Measurements from ENCODE around the gene GALNT2. TPM values are rescaled to one million over a fixed set of nuclear protein-coding genes. Genes with fewer than 3 reads are reported as not detected.

Gene GALNT2
- total and polyA plus RNA-seq, 2 of the 13 experiments (the other 11 are each of a cell fraction or from before 2014, with no cell fraction given) = 39.3 to 39.6 TPM

- no peak for TF ChIP-seq AKNA (CRISPR knock-in tag; IDR thresholded peaks at IDR 0.05; ENCODE audit: borderline replicate concordance)
- no peak for TF ChIP-seq ZKSCAN1 (IDR thresholded peaks at IDR 0.05; ENCODE audit: low read length)
- no peak for TF ChIP-seq STAT6 (CRISPR knock-in tag; IDR thresholded peaks at IDR 0.05; ENCODE audit: borderline replicate concordance)
Measured at GRCh38 chr1:230319014-230319747, 252.1 kb downstream of the GALNT2 start (continued).

- H3K27me3 ChIP-seq (ENCODE audit: control insufficient read depth in 1 of 2, insufficient read depth in 2 of 2, low read length in 2 of 2) = peaks cover 2 to 11% of the 10 kb centered on the region in 2 experiments; a peak in 3 of 5 replicates
- H3K4me1 ChIP-seq (ENCODE audit: insufficient read depth, low read length) = no peaks in the 10 kb centered on the region
- CTCF ChIA-PET (ENCODE audit: low intra/inter-chr PET ratio, low total read pairs) = no interaction called here
- intact Hi-C loops (cut with micrococcal nuclease; ENCODE audit: unreplicated experiment) = no loop called here
- DNase-seq (ENCODE audit: low spot score) (no peak), FAIRE-seq (no peak), ATAC-seq (no peak)
- no peak overlapping the region for H3K4me2 ChIP-seq (ENCODE audit: low read depth, low read length)
- POLR2A ChIA-PET = no interaction called here
- H3K36me3 ChIP-seq (replicated peaks in 1 of 2; ENCODE audit: control insufficient read depth in 1 of 2, insufficient read depth in 2 of 2, low read length in 2 of 2) = no peaks in the 10 kb centered on the region
- H3K27ac ChIP-seq (ENCODE audit: extremely low read length, insufficient read depth, low read length) = no peak overlapping the region
- H3K9ac ChIP-seq (ENCODE audit: insufficient read depth, low read depth, low read length) = no peak overlapping the region
- BruUV-seq (replicated peaks) = no TSS peak
- no peak overlapping the region for H3K4me3 ChIP-seq (replicated peaks in 1 of 3; ENCODE audit: insufficient read depth in 1 of 3, low read depth in 2 of 3, low read length in 3 of 3)
- H4K20me1 ChIP-seq (ENCODE audit: insufficient read depth, low read length) = no peaks in the 10 kb centered on the region
- in situ Hi-C loops (cut with HindIII; ENCODE audit: extremely low pct_ligation_motif_present, low pct_unique_long_range_greater_than_20kb) = no loop called here
- TF ChIP-seq ZNF468 (CRISPR knock-in tag; IDR thresholded peaks at IDR 0.05) (no peak), NCOR1 (IDR thresholded peaks at IDR 0.05; ENCODE audit: borderline replicate concordance, low read length) (no peak), ZNF572 (CRISPR knock-in tag; IDR thresholded peaks at IDR 0.05) (no peak), CERS6 (CRISPR knock-in tag; IDR thresholded peaks at IDR 0.05) (no peak), IKZF1 (IDR thresholded peaks at IDR 0.05) (no peak)
- no peaks in the 10 kb centered on the region for H3K9me3 ChIP-seq (ENCODE audit: low read length)
- H3K79me2 ChIP-seq (ENCODE audit: insufficient read depth, low read length) = no peaks in the 10 kb centered on the region
- WGBS (ENCODE audit: low lambda C conversion rate) = 36% methylated on average over 3 of the region's 4 CpGs
- H2AFZ ChIP-seq (ENCODE audit: low read length) = no peak overlapping the region
Measured at GRCh38 chr1:230320804-230321203, 253.8 kb downstream of the GALNT2 start.

All from HepG2 (cell line).